MM.1S (cell line): ENCODE measurements around the gene PLD1.

Experiments
- DNase-seq: peaks from one replicate; pipeline ENCODE4 v3.0.0-alpha.2; 2015
- H2AFZ ChIP-seq: fragments of 300-600 bp; sonication (generic); 2 replicates; pipeline ENCODE4 v1.6.0; 2016; ENCODE audit warnings: antibody characterized with exemption, low read length
- H3F3A ChIP-seq: fragments of 300-600 bp; sonication (generic); 2 replicates; pipeline ENCODE4 v1.6.1; 2016; ENCODE audit warnings: mild to moderate bottlenecking, antibody characterized with exemption, low read length, moderate library complexity, mixed read lengths; ENCODE audit not compliant: insufficient read depth
- H3K27ac ChIP-seq: fragments of 300-600 bp; sonication (generic); 2 replicates; pipeline ENCODE4 v1.5.1; 2016; ENCODE audit warnings: mild to moderate bottlenecking, low read length
- H3K27me3 ChIP-seq: fragments of 300-600 bp; sonication (generic); replicated peaks from 2 replicates; pipeline ENCODE4 v1.6.0; 2016; ENCODE audit warnings: low read length; ENCODE audit not compliant: insufficient read depth
- H3K36me3 ChIP-seq: fragments of 300-600 bp; sonication (generic); replicated peaks from 2 replicates; pipeline ENCODE4 v1.6.1; 2016; ENCODE audit warnings: mild to moderate bottlenecking, low read length, mixed read lengths; ENCODE audit not compliant: insufficient read depth
- H3K4me1 ChIP-seq: fragments of 300-600 bp; sonication (generic); 2 replicates; pipeline ENCODE4 v1.6.1; 2016; ENCODE audit warnings: low read length, mixed read lengths
- H3K4me2 ChIP-seq: fragments of 300-600 bp; sonication (generic); 2 replicates; pipeline ENCODE4 v1.6.0; 2016; ENCODE audit warnings: low read depth, low read length
- H3K4me3 ChIP-seq: fragments of 300-600 bp; sonication (generic); 2 replicates; pipeline ENCODE4 v1.5.1; 2016; ENCODE audit warnings: low read length, mixed read lengths
- H3K79me2 ChIP-seq: fragments of 300-600 bp; sonication (generic); 2 replicates; pipeline ENCODE4 v1.6.1; 2016; ENCODE audit warnings: mixed run types, low read length, mixed read lengths
- H3K9ac ChIP-seq: fragments of 300-600 bp; sonication (generic); 2 replicates; pipeline ENCODE4 v1.6.1; 2016; ENCODE audit warnings: low read length, mixed read lengths
- H3K9me2 ChIP-seq: fragments of 300-600 bp; sonication (generic); replicated peaks from 2 replicates; pipeline ENCODE4 v1.6.1; 2016; ENCODE audit warnings: mild to moderate bottlenecking, low read length, mixed read lengths; ENCODE audit not compliant: insufficient read depth
- H3K9me3 ChIP-seq: fragments of 300-600 bp; sonication (generic); replicated peaks from 2 replicates; pipeline ENCODE4 v1.6.1; 2016; ENCODE audit warnings: mild to moderate bottlenecking, low read length, mixed read lengths; ENCODE audit not compliant: insufficient read depth
- H4K20me1 ChIP-seq: fragments of 300-600 bp; sonication (generic); 2 replicates; pipeline ENCODE4 v1.6.1; 2016; ENCODE audit warnings: mild to moderate bottlenecking, low read length, moderate library complexity, mixed read lengths; ENCODE audit not compliant: insufficient read depth
- CTCF ChIP-seq: fragments of 300-600 bp; sonication (generic); IDR thresholded peaks from 2 replicates; pipeline ENCODE4 v1.5.1; 2016; ENCODE audit warnings: antibody characterized with exemption, low read length, mixed read lengths
- EZH2 ChIP-seq: fragments of 300-600 bp; sonication (generic); optimal IDR thresholded peaks from 2 replicates; pipeline ENCODE3; 2017; ENCODE audit warnings: low read depth, mild to moderate bottlenecking, antibody characterized with exemption, low read length, mixed read lengths
- EZH2phosphoT487 ChIP-seq: fragments of 300-600 bp; sonication (generic); IDR thresholded peaks from 2 replicates; pipeline ENCODE4 v1.6.1; 2018; ENCODE audit warnings: antibody characterized with exemption, low read length

Gene PLD1

DNA sequence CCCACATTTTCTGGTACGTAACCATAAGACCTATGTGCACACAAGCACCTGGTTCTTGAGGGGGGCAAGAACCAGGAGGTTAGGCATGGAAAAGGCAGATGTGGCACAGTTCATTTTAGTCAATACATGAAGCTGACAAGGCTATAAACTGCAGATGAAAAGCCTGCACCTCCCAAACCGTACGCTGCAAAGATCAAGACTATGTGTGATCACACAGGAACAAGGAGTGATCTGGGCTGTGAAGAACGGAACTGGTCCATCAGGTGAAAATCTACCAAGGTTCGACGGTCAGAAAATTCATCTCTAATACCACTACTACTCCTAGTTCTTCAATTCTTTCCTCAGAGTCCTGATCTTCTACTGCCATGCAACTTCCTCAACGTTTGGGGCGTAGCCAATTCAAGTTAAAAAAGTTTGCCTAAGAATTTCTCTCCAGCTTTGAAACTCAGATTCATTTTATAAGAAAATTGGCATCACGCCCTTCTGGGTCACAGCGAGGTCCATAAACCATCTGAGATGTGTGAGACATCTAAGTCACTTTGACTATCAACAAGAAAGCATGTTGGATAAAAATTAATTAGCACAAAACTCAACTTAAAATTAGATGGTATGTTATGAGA lies 41.9 kb downstream of the PLD1 start:
- no peaks in the 10 kb centered on the region for H3F3A ChIP-seq
- TF ChIP-seq EZH2 (no peak), EZH2phosphoT487 (no peak), CTCF (no peak)
- no peaks in the 10 kb centered on the region for H3K9me2 ChIP-seq
- no peaks in the 10 kb centered on the region for H4K20me1 ChIP-seq
- no peak overlapping the region for H3K9ac ChIP-seq
- no peak for DNase-seq
- no peaks in the 10 kb centered on the region for H3K4me1 ChIP-seq
- no peaks in the 10 kb centered on the region for H3K27me3 ChIP-seq
- H3K4me3 ChIP-seq, result no peak overlapping the region
- H3K4me2 ChIP-seq, result no peak overlapping the region
- H3K79me2 ChIP-seq, result no peaks in the 10 kb centered on the region
- H3K36me3 ChIP-seq, result no peaks in the 10 kb centered on the region
- H2AFZ ChIP-seq, result no peak overlapping the region
- no peaks in the 10 kb centered on the region for H3K9me3 ChIP-seq
- H3K27ac ChIP-seq, result no peak overlapping the region

DNA sequence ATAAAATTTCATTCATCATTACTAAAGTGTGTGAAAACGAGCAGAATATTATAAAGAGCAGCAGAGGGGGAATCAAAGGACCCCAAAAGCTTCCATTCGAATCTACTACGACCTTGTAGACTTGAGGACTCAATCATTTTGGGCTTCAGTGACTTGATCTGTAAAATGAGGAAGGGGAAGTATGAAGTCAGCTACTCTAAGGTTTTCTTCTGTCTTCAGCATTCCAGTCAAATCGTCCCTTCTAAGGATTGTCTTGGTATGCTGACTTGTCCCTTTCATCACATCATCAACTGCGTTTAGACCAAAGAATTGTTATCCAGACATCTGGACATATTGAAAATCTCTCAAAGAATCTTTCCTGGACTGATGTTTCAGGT lies 44.8 kb downstream of the PLD1 start:
- no peaks in the 10 kb centered on the region for H3K27me3 ChIP-seq
- no peak overlapping the region for H3K9ac ChIP-seq
- no peak for DNase-seq
- H3K36me3 ChIP-seq, result no peaks in the 10 kb centered on the region
- H3K27ac ChIP-seq, result no peak overlapping the region
- TF ChIP-seq CTCF (no peak), EZH2phosphoT487 (no peak), EZH2 (no peak)
- no peaks in the 10 kb centered on the region for H3K9me3 ChIP-seq
- no peaks in the 10 kb centered on the region for H3K4me1 ChIP-seq
- H3K4me2 ChIP-seq, result no peak overlapping the region
- H3K9me2 ChIP-seq, result no peaks in the 10 kb centered on the region
- H3K4me3 ChIP-seq, result no peak overlapping the region
- H3F3A ChIP-seq, result no peaks in the 10 kb centered on the region
- no peak overlapping the region for H2AFZ ChIP-seq
- H3K79me2 ChIP-seq, result no peaks in the 10 kb centered on the region
- H4K20me1 ChIP-seq, result no peaks in the 10 kb centered on the region

DNA sequence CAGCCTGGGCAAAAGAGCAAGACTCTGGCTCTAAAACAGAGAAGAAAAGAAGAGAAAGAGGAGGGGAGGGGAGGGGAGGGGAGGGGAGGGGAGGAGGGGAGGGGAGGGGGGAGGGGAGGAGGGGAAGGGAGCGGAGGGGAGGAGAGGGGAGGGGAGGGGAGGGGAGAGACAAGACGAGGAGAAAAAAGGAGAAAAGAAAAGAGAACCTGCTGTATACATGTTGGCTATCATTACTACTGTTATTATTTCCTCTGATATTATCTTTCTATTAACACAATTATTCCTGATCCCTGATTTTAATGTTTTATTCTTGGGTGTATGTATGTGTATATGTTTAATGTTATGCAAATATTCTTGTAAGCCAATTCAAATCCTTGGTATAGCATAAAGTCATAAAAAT lies 46.9 kb downstream of the PLD1 start:
- no peak overlapping the region for H3K4me2 ChIP-seq
- H2AFZ ChIP-seq, result no peak overlapping the region
- no peaks in the 10 kb centered on the region for H3K9me2 ChIP-seq
- H3K27me3 ChIP-seq, result no peaks in the 10 kb centered on the region
- no peak for DNase-seq
- H3K27ac ChIP-seq, result no peak overlapping the region
- no peaks in the 10 kb centered on the region for H3K9me3 ChIP-seq
- H3K4me3 ChIP-seq, result no peak overlapping the region
- no peaks in the 10 kb centered on the region for H3K36me3 ChIP-seq
- H3F3A ChIP-seq, result no peaks in the 10 kb centered on the region
- no peaks in the 10 kb centered on the region for H4K20me1 ChIP-seq
- no peak for TF ChIP-seq EZH2
- no peak for TF ChIP-seq EZH2phosphoT487
- no peak for TF ChIP-seq CTCF
- no peak overlapping the region for H3K9ac ChIP-seq
- H3K4me1 ChIP-seq, result no peaks in the 10 kb centered on the region
- H3K79me2 ChIP-seq, result no peaks in the 10 kb centered on the region
